Fibroblast of pulmonary artery (primary cell): ENCODE data around the gene A3GALT2.

Experiments used
- DNase-seq: peaks from one replicate; pipeline ENCODE4 v3.0.0-alpha.2; 2010; ENCODE audit warnings: low read depth
- H3K4me3 ChIP-seq: replicated peaks from 2 replicates; pipeline ENCODE4 v1.5.1; 2011; ENCODE audit warnings: low read depth, mild to moderate bottlenecking, control low read depth, low read length, moderate library complexity
- CTCF ChIP-seq: IDR thresholded peaks from 2 replicates; pipeline ENCODE4 v1.5.1; 2011; ENCODE audit warnings: mild to moderate bottlenecking, control low read depth, low read length, inconsistent platforms; ENCODE audit errors: missing control alignments

A3GALT2 gene

GRCh38 chr1:33277488-33278084 is 43.3 kb downstream of the A3GALT2 start:
- DNase-seq: no peak
- no peak for TF ChIP-seq CTCF
- no peak overlapping the region for H3K4me3 ChIP-seq

GRCh38 chr1:33276573-33277298 is 44.2 kb downstream of the A3GALT2 start:
- H3K4me3 ChIP-seq: no peak overlapping the region
- no peak for DNase-seq
- no peak for TF ChIP-seq CTCF

DNA sequence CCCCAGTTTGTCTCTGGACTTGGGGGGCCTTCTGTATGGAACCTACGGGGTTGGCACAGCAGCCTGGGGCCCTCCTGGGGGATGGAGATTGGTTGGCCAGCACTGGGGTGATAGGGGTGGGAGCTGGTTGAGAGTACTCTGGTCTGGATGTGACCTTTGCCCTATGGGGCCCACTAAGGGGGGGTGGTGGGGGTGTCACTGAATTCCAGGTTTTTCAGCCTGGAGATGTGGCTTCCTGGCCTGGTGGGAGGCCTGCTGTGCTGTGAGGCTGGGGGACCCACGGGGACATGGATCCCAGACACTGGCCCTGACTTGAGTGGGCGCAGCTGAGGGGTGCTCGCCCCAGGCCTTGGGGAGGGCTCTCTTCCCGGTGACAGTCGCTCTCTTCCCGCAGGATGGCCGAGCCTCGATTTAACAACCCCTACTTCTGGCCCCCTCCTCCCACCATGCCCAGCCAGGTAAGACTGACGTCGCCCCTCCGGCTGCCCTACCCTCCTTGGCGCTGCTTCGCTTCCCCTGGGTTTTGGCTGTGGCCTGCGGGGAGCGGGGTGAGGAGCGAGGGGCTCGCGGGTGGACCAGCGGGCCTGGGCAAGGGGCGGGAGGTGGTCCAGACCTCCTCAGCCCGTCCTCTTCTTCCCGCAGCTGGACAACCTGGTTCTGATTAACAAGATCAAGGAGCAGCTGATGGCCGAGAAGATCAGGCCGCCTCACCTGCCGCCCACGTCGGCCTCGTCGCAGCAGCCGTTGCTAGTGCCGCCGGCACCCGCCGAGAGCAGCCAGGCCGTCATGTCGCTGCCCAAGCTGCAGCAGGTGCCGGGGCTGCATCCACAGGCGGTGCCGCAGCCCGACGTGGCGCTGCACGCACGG is 45.0 kb downstream of the A3GALT2 start:
- no peak for TF ChIP-seq CTCF

GRCh38 chr1:33275195-33275594 is 45.7 kb downstream of the A3GALT2 start:
- no peak overlapping the region for H3K4me3 ChIP-seq
- no peak for DNase-seq
- no peak for TF ChIP-seq CTCF

More for the DNA sequence above, 45.0 kb downstream of the A3GALT2 start:
- no peak overlapping the region for H3K4me3 ChIP-seq
- no peak for DNase-seq

DNA sequence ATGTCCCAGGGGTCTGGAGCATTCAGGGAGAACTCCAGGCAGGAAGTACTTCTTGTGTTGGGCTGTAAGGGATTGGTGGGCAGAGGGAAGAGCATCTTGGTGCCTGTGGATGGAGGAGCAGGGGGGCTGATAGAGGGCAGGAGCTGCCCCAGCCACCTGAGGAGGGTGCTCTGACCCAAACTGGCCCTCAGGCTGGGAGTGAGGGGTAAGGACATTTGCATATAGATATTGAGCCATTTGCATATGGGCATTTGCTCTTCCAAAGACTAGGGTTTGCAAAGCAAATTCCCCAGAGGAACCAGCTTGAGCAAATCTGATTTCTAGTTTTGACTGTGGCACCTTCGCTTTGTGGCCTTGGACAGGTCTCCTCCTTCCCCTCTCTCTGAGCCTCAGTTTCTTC is 46.5 kb downstream of the A3GALT2 start:
- no peak for TF ChIP-seq CTCF
- no peak overlapping the region for H3K4me3 ChIP-seq
- no peak for DNase-seq

DNA sequence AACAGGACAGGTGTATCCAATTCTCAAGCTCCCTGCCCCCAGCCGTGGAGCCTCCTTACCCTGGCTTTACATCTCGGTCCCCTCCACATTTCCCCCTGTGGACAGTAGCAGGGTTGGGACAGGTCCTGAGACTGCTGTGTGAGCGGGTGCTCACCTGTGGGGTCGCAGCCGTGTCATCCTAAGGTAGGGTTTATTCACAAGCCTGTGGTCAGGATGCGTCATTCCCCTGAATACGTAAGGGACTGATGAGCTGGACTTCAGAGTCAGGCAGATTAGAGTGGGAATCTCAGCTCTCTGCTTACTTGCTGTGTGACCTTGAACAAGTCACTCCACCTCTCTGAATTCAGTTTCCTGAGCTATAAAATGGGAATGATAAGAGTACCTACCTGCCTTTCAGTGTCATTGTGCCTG is 46.9 kb downstream of the A3GALT2 start:
- no peak overlapping the region for H3K4me3 ChIP-seq
- no peak for TF ChIP-seq CTCF
- no peak for DNase-seq
